GM12872 (cell line): ENCODE data around the gene CUL9.

Experiments used
- TF ChIP-seq, protein P1 (sequence below): IDR thresholded peaks from 3 replicates; pipeline ENCODE4 v1.5.1; 2011; ENCODE audit warnings: low read depth, mild to moderate bottlenecking, low read length, moderate library complexity; ENCODE audit not compliant: insufficient read depth

Gene CUL9

DNA sequence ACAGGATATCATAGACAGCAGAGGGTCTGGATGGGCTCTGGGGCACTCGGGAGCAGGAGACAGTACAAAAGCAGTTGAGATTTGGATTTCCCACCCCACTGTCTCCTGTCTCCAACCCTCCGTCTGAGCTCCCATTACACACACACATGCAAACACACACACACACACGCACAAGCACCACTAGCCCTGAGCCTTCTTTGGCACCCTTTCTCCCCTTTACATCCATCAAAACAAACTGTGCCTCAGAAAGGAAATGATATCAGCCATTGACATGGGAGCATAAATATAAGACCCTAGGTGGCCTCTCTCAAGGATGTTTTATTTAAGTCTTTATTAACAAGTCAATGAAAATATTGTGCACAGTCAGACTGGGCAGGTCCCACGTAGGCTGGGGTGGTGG, 78.8 kb downstream of the CUL9 start:
- TF ChIP-seq, protein P1, sequence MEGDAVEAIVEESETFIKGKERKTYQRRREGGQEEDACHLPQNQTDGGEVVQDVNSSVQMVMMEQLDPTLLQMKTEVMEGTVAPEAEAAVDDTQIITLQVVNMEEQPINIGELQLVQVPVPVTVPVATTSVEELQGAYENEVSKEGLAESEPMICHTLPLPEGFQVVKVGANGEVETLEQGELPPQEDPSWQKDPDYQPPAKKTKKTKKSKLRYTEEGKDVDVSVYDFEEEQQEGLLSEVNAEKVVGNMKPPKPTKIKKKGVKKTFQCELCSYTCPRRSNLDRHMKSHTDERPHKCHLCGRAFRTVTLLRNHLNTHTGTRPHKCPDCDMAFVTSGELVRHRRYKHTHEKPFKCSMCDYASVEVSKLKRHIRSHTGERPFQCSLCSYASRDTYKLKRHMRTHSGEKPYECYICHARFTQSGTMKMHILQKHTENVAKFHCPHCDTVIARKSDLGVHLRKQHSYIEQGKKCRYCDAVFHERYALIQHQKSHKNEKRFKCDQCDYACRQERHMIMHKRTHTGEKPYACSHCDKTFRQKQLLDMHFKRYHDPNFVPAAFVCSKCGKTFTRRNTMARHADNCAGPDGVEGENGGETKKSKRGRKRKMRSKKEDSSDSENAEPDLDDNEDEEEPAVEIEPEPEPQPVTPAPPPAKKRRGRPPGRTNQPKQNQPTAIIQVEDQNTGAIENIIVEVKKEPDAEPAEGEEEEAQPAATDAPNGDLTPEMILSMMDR, result no peak

DNA sequence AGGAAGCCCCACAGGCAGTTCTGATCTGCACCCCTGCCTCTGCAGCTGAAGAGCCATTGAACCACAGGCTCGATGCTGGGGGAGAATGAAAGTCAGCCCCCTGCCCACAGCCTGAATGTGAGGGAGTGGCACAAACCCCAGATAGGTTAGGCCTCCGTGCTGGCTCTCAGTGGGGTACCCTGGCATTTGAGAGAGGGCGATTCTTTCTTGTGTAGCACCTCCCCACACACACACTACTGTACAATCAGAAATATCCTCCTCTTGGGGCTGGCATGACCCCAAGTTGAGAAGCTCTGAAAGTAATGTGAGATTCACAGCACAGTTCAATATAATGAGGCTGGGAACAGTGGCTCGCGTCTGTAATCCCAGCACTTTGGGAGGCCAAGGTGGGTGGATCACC, 79.2 kb downstream of the CUL9 start:
- TF ChIP-seq, protein P1, result no peak

DNA sequence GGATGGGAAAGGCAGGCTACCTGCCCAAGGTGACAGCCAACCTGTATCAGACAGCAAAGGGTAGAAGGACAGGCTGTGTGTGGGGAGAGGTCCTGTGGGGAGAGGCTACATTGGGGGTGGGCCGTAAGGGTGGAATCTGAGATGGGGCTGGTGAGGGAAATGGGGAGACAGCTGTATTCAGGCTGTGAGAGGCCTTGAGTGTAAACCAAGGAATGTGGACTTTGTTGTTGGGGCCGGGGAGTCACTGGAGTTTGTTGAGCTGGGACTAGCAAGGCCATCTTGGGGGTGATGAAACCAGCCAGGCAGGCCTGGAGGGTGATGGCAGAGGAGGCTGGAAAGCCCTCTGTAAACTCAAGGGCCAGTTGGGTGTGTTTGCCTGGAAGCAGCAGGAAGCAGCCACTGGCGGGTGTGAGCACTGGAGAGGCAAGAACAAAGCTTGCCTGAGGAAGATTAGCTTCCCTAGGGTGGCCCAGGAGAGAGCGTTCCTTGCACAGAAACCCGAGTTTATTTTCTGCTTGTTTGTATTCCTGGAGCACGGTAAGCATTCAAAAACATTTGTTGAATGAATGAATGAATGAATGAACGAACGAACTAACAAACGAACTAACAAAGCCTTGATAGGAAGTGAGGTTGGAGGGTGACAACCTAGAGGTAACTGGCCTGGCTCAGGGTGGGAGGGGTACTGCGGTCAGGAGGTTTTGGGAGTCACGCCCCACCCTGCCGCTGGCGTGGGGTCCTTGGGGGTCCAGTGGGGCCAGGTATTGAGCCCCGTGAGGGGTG, 80.2 kb downstream of the CUL9 start:
- TF ChIP-seq, protein P1, result no peak

DNA sequence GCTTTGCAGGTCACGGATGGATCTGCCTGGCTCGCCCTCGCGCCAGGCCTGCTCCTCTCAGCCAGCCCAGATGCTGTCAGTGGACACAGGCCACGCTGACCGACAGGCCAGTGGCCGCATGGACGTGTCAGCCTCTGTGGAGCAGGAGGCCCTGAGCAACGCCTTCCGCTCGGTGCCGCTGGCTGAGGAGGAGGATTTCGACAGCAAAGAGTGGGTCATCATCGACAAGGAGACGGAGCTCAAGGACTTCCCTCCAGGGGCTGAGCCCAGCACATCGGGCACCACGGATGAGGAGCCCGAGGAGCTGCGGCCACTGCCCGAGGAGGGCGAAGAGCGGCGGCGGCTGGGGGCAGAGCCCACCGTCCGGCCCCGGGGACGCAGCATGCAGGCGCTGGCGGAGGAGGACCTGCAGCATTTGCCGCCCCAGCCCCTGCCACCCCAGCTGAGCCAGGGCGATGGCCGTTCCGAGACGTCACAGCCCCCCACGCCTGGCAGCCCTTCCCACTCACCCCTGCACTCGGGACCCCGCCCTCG, 80.9 kb downstream of the CUL9 start:
- TF ChIP-seq, protein P1, result no peak

DNA sequence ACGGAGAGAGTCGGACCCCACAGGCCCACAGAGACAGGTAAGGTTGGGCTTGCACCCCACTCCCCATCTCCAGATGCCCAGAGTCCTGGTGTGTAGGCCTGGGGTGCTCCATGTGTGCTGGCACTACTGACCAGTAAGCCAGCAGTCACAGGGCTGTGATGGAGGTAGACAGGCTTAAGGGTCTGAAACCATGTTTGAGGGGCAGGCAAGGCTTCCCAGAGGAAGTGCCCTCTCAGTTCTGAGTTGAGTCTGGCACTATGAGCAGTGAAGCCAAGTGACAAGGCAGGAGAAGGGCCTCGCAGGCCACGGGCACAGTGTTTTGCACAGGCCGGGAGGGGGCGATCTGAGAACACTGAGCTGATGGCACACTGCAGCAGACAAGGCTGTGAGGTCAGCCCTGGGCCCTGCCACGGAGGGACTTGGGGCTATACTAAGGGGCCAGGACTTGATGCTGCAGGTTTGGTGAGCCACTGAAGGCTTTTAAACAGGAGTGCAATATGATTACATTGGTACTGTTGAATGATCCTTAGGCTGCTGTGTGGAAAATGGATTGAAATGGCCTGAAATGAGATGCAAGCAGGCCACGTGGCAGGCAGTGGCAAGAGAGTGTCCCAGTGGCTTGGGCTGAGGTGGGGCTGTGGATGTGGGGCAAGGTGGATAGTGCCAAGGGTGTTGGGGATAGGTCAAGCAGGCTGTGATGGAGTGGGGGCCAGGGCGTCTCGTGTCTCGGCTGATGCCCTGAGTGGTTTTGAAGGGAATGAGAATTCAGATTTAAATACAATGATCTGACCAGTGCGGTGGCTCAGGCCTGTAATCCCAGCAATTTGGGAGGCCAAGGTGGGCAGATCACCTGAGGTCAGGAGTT, 81.5 kb downstream of the CUL9 start:
- TF ChIP-seq, protein P1, result peak; percentile 96

DNA sequence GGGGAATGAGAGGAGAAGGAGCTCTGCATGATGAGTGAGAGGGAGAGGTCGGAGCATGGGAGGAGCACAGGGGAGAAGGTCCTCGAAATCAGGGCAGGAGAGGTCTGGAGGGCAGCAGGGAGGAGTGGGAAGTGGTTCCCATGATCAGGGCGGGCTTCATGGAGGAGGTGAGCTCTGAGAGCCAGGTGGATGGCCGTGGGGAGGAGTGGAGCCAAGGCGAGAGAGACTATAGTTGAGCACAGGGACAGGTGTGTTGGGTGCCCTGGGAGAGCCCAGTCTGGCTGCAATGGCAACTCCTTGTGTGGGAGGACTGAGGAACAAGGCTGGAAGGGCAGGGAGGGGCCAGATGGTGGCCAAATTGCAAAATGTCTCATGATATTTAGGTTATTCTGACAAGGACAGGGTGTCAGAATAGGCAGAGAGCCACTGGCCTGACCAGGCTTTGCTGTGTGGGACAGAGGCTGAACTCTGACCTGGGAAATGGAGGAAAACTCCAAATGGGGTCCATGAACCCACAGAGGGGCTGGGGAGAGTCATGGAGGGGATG, 82.7 kb downstream of the CUL9 start:
- TF ChIP-seq, protein P1, result no peak

DNA sequence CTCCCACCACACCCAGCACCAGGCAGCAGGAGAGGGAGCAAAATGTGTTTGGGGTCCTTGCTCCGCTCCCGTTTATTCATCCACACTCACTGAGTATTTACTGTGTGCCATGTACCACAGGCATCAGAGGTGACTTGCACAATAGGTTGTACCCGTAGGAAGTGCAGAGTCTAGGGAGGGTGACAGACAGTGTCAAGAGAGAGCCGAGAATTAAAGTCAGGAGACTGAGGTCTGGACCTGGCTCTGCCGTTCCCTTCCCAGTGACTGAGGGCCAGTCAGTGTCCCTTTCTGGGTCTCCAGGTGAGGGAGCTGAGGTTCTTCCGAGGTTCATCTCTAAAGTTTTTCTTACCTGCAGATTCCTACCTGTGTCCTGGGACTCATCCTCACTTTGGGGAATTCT, 83.6 kb downstream of the CUL9 start:
- TF ChIP-seq, protein P1, result no peak
